HG03558 (cell line): Measurements from ENCODE around the gene MAGI1.
"Not testable (repeated sequence)": the region's sequence is repeated elsewhere in the genome, so short reads cannot be mapped to it uniquely, and the experiment has no call there.

Experiments used
- ATAC-seq: cut with Tn5 transposase; IDR thresholded peaks from one replicate; pipeline ENCODE4 v1.9.1; 2021; ENCODE audit warnings: moderate number of reproducible peaks; ENCODE audit not compliant: unreplicated experiment; ENCODE audit errors: extremely low read depth

Gene MAGI1

GRCh38 chr3:65617209-65617608 is 421.5 kb downstream of the MAGI1 start:
- no peak for ATAC-seq

GRCh38 chr3:65616563-65616962 is 422.2 kb downstream of the MAGI1 start:
- no peak for ATAC-seq

GRCh38 chr3:65615329-65615728 is 423.4 kb downstream of the MAGI1 start:
- ATAC-seq: no peak

DNA sequence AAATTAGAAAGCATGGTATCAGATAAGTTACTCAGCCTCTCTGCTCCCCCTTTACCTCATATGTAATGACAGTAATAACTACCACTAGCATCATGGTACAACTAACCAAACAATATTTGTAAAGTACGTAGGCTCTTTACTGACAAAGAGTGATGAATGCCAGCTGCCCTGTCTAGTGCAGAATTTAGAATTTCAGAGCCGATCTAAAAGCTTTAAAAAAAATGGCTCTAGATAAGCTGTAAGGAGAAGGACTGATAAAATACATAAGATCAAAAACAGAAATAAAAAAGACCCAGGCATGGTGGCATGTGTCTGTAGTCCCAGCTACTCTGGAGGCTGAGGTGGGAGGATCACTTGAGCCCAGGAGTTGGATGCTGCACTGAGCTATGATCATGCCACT is 424.1 kb downstream of the MAGI1 start:
- no peak for ATAC-seq

DNA sequence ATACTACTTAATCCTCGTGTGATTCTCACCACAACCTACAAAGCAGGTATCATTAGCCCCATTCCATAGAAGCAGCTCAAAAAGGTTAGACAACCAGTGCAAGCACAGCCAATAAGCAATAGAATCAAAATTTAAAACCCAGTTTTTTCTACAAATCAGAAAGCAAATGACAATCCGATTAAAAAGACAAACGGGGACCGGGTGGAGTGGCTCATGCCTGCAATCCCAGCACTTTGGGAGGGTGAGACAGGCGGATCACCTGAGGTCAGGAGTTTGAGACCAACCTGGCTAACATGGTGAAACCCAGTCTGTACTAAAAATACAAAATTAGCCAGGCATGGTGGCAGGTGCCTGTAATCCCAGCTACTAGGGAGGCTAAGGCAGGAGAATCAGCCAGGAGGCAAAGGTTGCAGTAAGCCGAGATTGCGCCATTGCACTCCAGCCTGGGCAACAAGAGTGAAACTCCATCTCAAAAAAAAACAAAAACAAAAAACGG is 430.7 kb downstream of the MAGI1 start:
- not testable (repeated sequence) for ATAC-seq

DNA sequence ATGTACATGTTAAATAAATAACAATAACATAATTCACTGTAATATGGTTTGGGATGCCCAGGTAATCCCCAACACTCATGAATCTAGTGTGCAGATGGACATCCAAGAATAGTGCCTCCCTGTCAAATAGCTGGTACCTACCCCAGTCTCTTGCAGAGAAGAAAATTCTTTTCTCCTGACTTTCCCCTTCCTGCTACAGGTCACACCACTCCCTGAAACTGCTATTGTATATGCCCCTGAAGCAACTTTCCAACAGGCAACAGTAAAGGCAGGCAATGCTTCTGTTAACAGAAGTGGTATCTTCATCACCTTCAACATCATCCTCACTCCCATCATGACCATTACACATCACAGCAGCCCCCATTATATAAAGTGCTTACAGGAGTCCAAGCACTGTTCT is 431.6 kb downstream of the MAGI1 start:
- no peak for ATAC-seq

DNA sequence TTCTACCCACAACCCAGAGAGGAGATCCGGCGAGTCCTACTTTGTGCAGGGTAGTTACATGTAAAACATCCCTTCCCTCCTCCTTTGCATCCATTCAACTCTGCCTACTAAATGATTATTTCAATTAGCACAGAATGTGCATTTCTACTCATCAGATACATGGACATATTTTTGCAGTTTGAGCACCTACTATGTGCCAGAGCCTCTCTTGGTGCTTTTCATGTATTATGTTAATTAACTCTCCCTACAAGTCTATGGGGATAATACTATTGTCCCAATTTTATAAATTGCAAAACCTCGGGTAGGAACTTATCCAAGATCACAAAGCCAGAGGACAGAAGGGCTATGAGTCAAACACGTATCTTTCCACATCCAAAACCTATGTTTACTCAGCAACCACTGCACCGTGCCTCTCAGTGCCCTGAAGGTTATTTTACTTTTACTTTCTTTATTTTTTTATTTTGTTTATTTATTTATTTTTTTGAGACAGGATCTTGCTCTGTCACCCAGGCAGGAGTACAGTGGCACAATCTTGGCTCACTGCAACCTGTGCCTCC is 432.8 kb downstream of the MAGI1 start:
- no peak for ATAC-seq

- no peak for ATAC-seq
Measured at GRCh38 chr3:65604863-65605526, 433.7 kb downstream of the MAGI1 start.

DNA sequence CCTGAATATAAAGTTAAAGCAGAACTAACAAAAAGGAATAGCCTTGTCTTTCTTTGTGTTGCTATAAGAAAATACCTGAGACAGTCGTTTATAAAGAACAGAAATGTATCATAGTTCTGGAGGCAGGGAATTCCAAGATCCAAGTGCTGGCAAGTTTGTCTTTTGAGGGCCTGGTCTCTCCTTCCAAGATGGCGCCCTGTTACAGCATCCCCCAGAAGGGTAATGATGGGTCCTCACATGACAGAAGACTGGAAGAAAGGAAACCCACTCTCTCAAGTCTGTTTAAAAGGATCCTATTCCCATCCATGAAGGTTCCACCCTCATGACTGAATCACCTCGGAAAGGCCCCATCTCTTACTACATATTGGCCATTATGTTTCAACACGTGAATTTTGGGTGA is 435.1 kb downstream of the MAGI1 start:
- no peak for ATAC-seq

- no peak for ATAC-seq
Measured at GRCh38 chr3:65600888-65601287, 437.8 kb downstream of the MAGI1 start.

DNA sequence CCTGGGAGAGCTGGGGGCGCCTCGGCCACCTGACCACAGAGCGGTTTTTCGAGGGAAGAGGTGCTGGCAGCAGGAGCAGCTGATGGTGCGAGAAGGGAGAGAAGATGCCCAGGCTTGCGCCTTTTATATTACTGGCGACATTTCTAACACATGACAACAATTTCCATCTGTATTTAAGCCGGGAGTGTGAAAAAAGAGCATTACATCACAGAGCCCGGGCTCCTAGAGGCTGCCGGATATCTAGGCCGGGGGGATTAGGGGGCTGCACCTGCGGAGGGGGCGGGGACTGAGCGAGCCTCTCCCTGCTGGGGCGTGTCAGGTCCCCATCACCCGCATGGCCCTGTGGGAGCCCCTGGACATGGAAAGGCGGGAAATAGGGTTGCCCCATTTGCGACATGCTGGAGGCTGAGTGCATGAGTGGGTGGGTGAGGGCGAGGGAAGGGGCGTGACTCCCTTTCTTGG is 440.7 kb downstream of the MAGI1 start:
- ATAC-seq: no peak

DNA sequence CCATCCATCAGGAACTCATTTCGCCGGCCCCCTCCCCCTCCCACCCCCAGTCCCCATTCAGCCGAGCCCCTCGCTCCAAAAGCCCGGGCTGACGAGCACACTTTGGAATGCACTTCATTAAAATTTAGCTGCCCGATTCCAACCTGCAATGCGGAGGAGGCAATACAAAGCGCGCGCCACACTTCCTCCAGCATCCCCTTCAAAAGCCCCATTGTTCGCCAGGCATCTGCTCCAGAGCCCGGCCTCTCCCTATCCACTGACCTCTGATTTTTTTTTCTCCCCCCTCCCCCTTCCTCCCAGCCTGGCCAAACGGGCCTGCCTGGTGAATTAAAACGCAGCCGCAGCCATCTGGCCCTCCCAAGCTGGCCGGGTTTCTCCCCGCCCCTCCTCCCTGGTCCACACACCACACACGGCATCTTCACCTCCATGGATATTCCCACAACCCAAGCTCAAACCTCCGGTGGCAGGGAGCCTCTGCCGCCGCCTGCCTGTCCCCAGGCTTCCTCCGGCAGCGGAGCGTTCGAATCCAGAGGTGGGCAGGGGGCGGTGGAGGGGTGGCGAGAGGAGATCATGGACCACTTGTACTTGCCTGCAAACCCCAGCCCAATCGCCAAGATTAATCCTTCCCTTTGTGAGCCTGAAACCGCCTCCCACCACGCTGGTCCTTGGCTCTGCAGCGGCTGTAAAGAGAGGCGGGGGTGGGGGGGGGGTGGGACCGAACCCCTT is 441.3 kb downstream of the MAGI1 start:
- ATAC-seq: no peak

DNA sequence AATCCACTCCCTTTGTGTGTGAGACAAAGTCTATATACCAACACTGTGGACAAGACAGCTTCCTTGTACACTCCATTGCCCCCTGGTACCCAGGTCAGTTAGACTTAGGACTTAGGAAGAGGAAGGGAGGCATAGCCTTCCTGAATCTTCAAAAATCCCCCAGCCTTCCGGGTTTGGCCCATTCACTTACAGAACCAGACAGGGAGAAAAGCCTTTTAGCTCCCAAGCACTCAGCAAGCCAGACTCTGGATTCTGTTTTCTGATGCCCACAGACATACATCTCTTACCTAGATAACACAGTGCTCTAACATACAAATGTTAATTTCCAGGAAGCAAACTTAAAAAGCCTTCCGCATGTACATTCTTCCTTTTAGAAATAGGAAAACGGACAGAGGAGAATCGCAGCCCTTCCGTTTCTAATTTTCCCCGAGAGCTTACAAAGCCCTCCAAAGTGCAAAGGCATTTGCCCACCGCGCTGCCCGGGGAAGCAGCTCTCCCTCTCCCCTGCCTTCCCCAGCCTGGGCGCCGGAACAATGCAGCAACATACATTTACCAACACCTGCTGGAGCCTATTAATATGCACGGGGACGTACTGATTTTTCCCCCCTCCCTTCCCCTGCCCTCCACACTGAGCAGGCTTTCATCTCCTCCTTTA is 442.0 kb downstream of the MAGI1 start:
- no peak for ATAC-seq

- no peak for ATAC-seq
Measured at GRCh38 chr3:65596029-65596300, 442.8 kb downstream of the MAGI1 start.

DNA sequence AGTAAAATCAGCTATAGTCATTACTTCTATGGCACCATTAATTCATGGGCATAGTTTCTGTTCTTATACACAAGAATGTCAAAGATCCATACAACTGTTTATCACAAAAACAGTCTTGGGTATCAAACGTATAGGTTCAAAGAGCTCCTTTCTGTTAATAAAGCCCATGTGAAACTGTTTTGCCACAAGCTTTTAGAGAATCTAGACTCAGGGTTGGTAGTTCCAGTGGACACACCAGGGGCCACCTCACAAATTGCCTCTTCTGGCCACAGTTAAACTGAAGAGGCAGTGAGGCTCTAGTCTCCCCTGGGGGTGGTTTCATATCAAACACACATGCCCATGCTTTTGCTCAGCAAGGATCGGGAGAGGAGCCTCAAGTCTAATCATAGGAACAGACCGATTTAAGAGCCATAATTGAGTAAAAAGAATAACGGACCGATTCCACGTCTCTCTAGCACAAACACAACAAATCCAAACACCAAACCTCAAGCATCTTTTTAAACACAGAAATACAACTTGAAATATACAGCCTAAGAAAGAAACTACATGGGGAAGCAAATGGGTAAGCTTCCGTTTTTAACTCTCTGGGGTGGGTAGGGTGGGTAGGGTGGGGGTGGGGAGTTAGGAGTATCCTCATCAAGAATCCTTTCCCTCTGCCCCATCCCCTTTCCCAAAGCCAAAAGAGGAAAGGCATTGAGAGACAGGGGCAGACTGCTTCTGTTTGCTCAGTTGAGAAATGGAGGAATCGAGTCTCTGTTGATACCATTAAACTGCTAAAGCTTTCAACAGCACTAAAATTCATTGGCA is 443.3 kb downstream of the MAGI1 start:
- no peak for ATAC-seq

GRCh38 chr3:65593780-65594752 is 444.7 kb downstream of the MAGI1 start:
- ATAC-seq: no peak

- ATAC-seq: no peak
Measured at GRCh38 chr3:65591313-65591712, 447.4 kb downstream of the MAGI1 start.

- no peak for ATAC-seq
Measured at GRCh38 chr3:65588884-65589283, 449.8 kb downstream of the MAGI1 start.
